Adipocyte (in vitro differentiated cells): ENCODE measurements around the gene AFP.

Experiments
- DNase-seq: peaks from one replicate; pipeline ENCODE4 v3.0.0-alpha.2; 2015; ENCODE audit warnings: low read depth
- H3K27me3 ChIP-seq: replicated peaks from 2 replicates; pipeline ENCODE4 v1.7.0; 2013; ENCODE audit warnings: mild to moderate bottlenecking, low read length, moderate library complexity; ENCODE audit not compliant: control insufficient read depth, insufficient read depth
- H3K36me3 ChIP-seq: 2 replicates; pipeline ENCODE4 v1.7.0; 2013; ENCODE audit warnings: low read length, mild to moderate bottlenecking, moderate library complexity; ENCODE audit not compliant: control insufficient read depth, insufficient read depth, severe bottlenecking
- H3K4me1 ChIP-seq: 2 replicates; pipeline ENCODE4 v1.7.0; 2013; ENCODE audit warnings: mild to moderate bottlenecking, low read length, moderate library complexity; ENCODE audit not compliant: control insufficient read depth, insufficient read depth
- H3K4me3 ChIP-seq: 2 replicates; pipeline ENCODE4 v1.7.0; 2013; ENCODE audit warnings: mild to moderate bottlenecking, low read length, moderate library complexity
- H3K9ac ChIP-seq: 2 replicates; pipeline ENCODE4 v1.7.0; 2013; ENCODE audit warnings: mild to moderate bottlenecking, low read length, moderate library complexity
- H3K9me3 ChIP-seq: 2 replicates; pipeline ENCODE4 v1.7.0; 2013; ENCODE audit warnings: mild to moderate bottlenecking, low read length, moderate library complexity; ENCODE audit not compliant: control insufficient read depth

The AFP gene

GRCh38 chr4:73429118-73429517 lies 6.9 kb upstream of the AFP start:
- Histone ChIP-seq H3K27me3 (peaks cover 4% of the 10 kb centered on the region), H3K36me3 (no peaks in the 10 kb centered on the region), H3K4me3 (no peak overlapping the region), H3K9ac (no peak overlapping the region), H3K9me3 (no peaks in the 10 kb centered on the region), H3K4me1 (no peaks in the 10 kb centered on the region)
- no peak for DNase-seq

- no peak overlapping the region for H3K4me3 ChIP-seq
- no peak for DNase-seq
- H3K9ac ChIP-seq, result no peak overlapping the region
- H3K9me3 ChIP-seq, result no peaks in the 10 kb centered on the region
- H3K36me3 ChIP-seq, result no peaks in the 10 kb centered on the region
- H3K27me3 ChIP-seq, result peaks cover 4% of the 10 kb centered on the region
- no peaks in the 10 kb centered on the region for H3K4me1 ChIP-seq
Measured at GRCh38 chr4:73429826-73430587, 6.0 kb upstream of the AFP start.

- DNase-seq, result no peak
- Histone ChIP-seq H3K4me3 (no peak overlapping the region), H3K27me3 (peaks cover 4% of the 10 kb centered on the region)
Measured at GRCh38 chr4:73431813-73432168, 4.2 kb upstream of the AFP start.

GRCh38 chr4:73432169-73433000 lies 3.6 kb upstream of the AFP start:
- DNase-seq, result no peak
- Histone ChIP-seq H3K9ac (no peak overlapping the region), H3K27me3 (peaks cover 4% of the 10 kb centered on the region), H3K4me3 (no peak overlapping the region), H3K9me3 (no peaks in the 10 kb centered on the region), H3K4me1 (no peaks in the 10 kb centered on the region), H3K36me3 (no peaks in the 10 kb centered on the region)

More at GRCh38 chr4:73431813-73432168, 4.2 kb upstream of the AFP start:
- Histone ChIP-seq H3K36me3 (no peaks in the 10 kb centered on the region), H3K4me1 (no peaks in the 10 kb centered on the region), H3K9ac (no peak overlapping the region), H3K9me3 (no peaks in the 10 kb centered on the region)

GRCh38 chr4:73433140-73433539 lies 2.9 kb upstream of the AFP start:
- H3K4me3 ChIP-seq, result no peak overlapping the region
- no peak for DNase-seq
- H3K9me3 ChIP-seq, result no peaks in the 10 kb centered on the region
- H3K36me3 ChIP-seq, result no peaks in the 10 kb centered on the region
- H3K27me3 ChIP-seq, result peaks cover 4% of the 10 kb centered on the region
- H3K9ac ChIP-seq, result no peak overlapping the region
- H3K4me1 ChIP-seq, result no peaks in the 10 kb centered on the region

GRCh38 chr4:73434311-73434710 lies 1.7 kb upstream of the AFP start:
- Histone ChIP-seq H3K36me3 (no peaks in the 10 kb centered on the region), H3K4me1 (no peaks in the 10 kb centered on the region), H3K9me3 (no peaks in the 10 kb centered on the region), H3K4me3 (no peak overlapping the region), H3K27me3 (peaks cover 4% of the 10 kb centered on the region), H3K9ac (no peak overlapping the region)
- peak; percentile 50 for DNase-seq

- Histone ChIP-seq H3K9ac (no peak overlapping the region), H3K4me1 (no peaks in the 10 kb centered on the region)
Measured at GRCh38 chr4:73436674-73437557, 895 bp downstream of the AFP start.

GRCh38 chr4:73437558-73437956 lies 1.5 kb downstream of the AFP start:
- no peak overlapping the region for H3K4me3 ChIP-seq
- DNase-seq, result no peak

More at GRCh38 chr4:73436674-73437557, 895 bp downstream of the AFP start:
- DNase-seq, result no peak
- Histone ChIP-seq H3K9me3 (no peaks in the 10 kb centered on the region), H3K4me3 (no peak overlapping the region), H3K36me3 (no peaks in the 10 kb centered on the region), H3K27me3 (no peaks in the 10 kb centered on the region)

GRCh38 chr4:73438048-73438447 lies 2.0 kb downstream of the AFP start:
- H3K9me3 ChIP-seq, result no peaks in the 10 kb centered on the region

More at GRCh38 chr4:73437558-73437956, 1.5 kb downstream of the AFP start:
- Histone ChIP-seq H3K9me3 (no peaks in the 10 kb centered on the region), H3K27me3 (no peaks in the 10 kb centered on the region), H3K9ac (no peak overlapping the region), H3K36me3 (no peaks in the 10 kb centered on the region), H3K4me1 (no peaks in the 10 kb centered on the region)

GRCh38 chr4:73438582-73439215 lies 2.7 kb downstream of the AFP start:
- H3K36me3 ChIP-seq, result no peaks in the 10 kb centered on the region
- no peaks in the 10 kb centered on the region for H3K27me3 ChIP-seq
- no peak overlapping the region for H3K9ac ChIP-seq
- H3K4me3 ChIP-seq, result no peak overlapping the region
- no peaks in the 10 kb centered on the region for H3K9me3 ChIP-seq
- no peaks in the 10 kb centered on the region for H3K4me1 ChIP-seq
- DNase-seq, result no peak

More at GRCh38 chr4:73438048-73438447, 2.0 kb downstream of the AFP start:
- DNase-seq, result no peak
- H3K27me3 ChIP-seq, result no peaks in the 10 kb centered on the region
- no peak overlapping the region for H3K4me3 ChIP-seq
- no peaks in the 10 kb centered on the region for H3K4me1 ChIP-seq
- H3K9ac ChIP-seq, result no peak overlapping the region
- no peaks in the 10 kb centered on the region for H3K36me3 ChIP-seq
